SK-N-MC (cell line): ENCODE data around the gene ABLIM1.

Experiments
- EZH2 ChIP-seq: fragments of 200-600 bp; sonication (generic); IDR thresholded peaks from one replicate; pipeline ENCODE4 v1.6.1; 2017; ENCODE audit warnings: antibody characterized with exemption
- FOXP2 ChIP-seq: optimal IDR thresholded peaks from 2 replicates; pipeline ENCODE3; 2011; ENCODE audit warnings: mild to moderate bottlenecking, moderate library complexity; ENCODE audit not compliant: insufficient read depth; ENCODE audit errors: extremely low read length, control extremely low read depth
- POLR2AphosphoS5 ChIP-seq: IDR thresholded peaks from 2 replicates; pipeline ENCODE4 v1.6.1; 2012; ENCODE audit warnings: mild to moderate bottlenecking, low read depth, low read length, borderline replicate concordance

DNA sequence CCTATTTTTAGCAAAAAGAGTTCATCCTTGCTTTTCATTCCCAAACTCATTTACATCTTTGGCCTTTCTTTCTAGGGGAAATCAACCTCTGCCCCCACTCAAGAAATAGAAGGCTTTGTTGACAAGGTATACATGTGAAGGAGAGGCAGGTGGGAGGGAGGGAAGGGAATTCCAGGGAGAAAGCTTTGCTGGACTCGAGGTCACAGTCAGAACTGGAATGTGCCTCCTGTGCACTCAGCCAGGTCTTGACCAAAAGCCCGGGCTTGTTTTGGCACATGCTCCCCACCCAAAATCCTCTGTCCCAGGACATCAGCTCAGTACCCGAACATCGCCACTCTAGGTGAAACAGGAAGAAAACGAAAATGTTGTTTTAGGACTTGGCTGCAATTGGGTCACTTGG lies 61.3 kb downstream of the ABLIM1 start:
- no peak for TF ChIP-seq EZH2
- TF ChIP-seq POLR2AphosphoS5 = no peak
- TF ChIP-seq FOXP2 = no peak
